Endothelial cell of umbilical vein (primary cell): ENCODE data around the gene TMEM35B. TPM values are rescaled to one million over a fixed set of nuclear protein-coding genes. Genes with fewer than 3 reads are reported as not detected.

ENCODE experiments used
- BruUV-seq: library from RNA; stranded (reverse); fragments of 400-500 nt; replicated peaks from 2 replicates; lab custom pipeline; 2021; lab: Mats Ljungman, UMichigan
- CTCF ChIA-PET: fragments of 300-600, 350-600 bp; sonication (Branson Sonifier 250); formaldehyde crosslinking; loops from one replicate; lab custom pipeline; 2021; ENCODE audit warnings: antibody characterized with exemption, inconsistent platforms; lab: Charles Lee
- POLR2A ChIA-PET: fragments of 300-600, 350-600 bp; sonication (Branson Sonifier 250); formaldehyde crosslinking; loops from one replicate; lab custom pipeline; 2021; ENCODE audit warnings: antibody characterized with exemption, inconsistent platforms; lab: Charles Lee
- DNase-seq: peaks from one replicate; pipeline ENCODE4 v3.0.0-alpha.2; 2011; ENCODE audit warnings: low read depth, low spot score
- FAIRE-seq: peaks from 2 replicates; lab custom pipeline; 2011; peaks lifted over from hg19 to GRCh38; lab: Jason Lieb, UNC
- H2AFZ ChIP-seq: 2 replicates; pipeline ENCODE4 v1.6.0; 2012; ENCODE audit warnings: low read depth, low read length, control low read depth, inconsistent platforms
- H3K27ac ChIP-seq: 2 replicates; pipeline ENCODE4 v1.5.1; 2011; ENCODE audit warnings: low read depth, mild to moderate bottlenecking, control low read depth, low read length, moderate library complexity; ENCODE audit not compliant: insufficient read depth
- H3K27me3 ChIP-seq, 2 experiments: 2 replicates each; pipeline versions ENCODE4 v1.6.0 to v1.6.1; 2011; ENCODE audit warnings: low read length in 2 of 2, mixed read lengths in 1 of 2; ENCODE audit not compliant: control insufficient read depth in 2 of 2, insufficient read depth in 2 of 2
- H3K36me3 ChIP-seq, 2 experiments: 2 replicates in 1 of 2; 3 replicates in 1 of 2; pipeline ENCODE4 v1.5.1; 2011; ENCODE audit warnings: low read length in 2 of 2, mild to moderate bottlenecking in 1 of 2, moderate library complexity in 1 of 2; ENCODE audit not compliant: control insufficient read depth in 2 of 2, insufficient read depth in 2 of 2; ENCODE audit errors: extremely low read depth in 1 of 2
- H3K4me1 ChIP-seq: 3 replicates; pipeline ENCODE4 v1.5.1; 2011; ENCODE audit warnings: mild to moderate bottlenecking, low read length; ENCODE audit not compliant: control insufficient read depth, insufficient read depth; ENCODE audit errors: extremely low read depth
- H3K4me2 ChIP-seq: 2 replicates; pipeline ENCODE4 v1.6.1; 2011; ENCODE audit warnings: low read length, control low read depth, mixed read lengths; ENCODE audit not compliant: insufficient read depth
- H3K4me3 ChIP-seq, 3 experiments: fragments of 200-600 bp in 1 of 3; sonication (generic), shearing (Covaris generic) in 1 of 3; replicated peaks in 1 of 3; 2 replicates each; pipeline ENCODE4 v1.5.1; 2011 to 2016; ENCODE audit warnings: control low read depth in 3 of 3, low read length in 3 of 3, mild to moderate bottlenecking in 2 of 3, inconsistent platforms in 1 of 3, low read depth in 1 of 3, moderate library complexity in 1 of 3; ENCODE audit not compliant: insufficient read depth in 1 of 3
- H3K79me2 ChIP-seq: 2 replicates; pipeline ENCODE4 v1.6.0; 2012; ENCODE audit warnings: low read length, inconsistent platforms; ENCODE audit not compliant: control insufficient read depth, insufficient read depth
- H3K9ac ChIP-seq: replicated peaks from 2 replicates; pipeline ENCODE3; 2011; ENCODE audit warnings: low read length, control low read depth; ENCODE audit not compliant: insufficient read depth; ENCODE audit errors: extremely low read depth
- H3K9me1 ChIP-seq: replicated peaks from 3 replicates; pipeline ENCODE4 v1.6.0; 2011; ENCODE audit warnings: mild to moderate bottlenecking, low read length; ENCODE audit not compliant: control insufficient read depth, insufficient read depth; ENCODE audit errors: extremely low read depth
- H3K9me3 ChIP-seq: replicated peaks from 2 replicates; pipeline ENCODE4 v1.5.1; 2012; ENCODE audit warnings: low read length, inconsistent platforms; ENCODE audit not compliant: control insufficient read depth, insufficient read depth
- H4K20me1 ChIP-seq: replicated peaks from 2 replicates; pipeline ENCODE3; 2011; ENCODE audit warnings: mild to moderate bottlenecking, low read length; ENCODE audit not compliant: control insufficient read depth, insufficient read depth; ENCODE audit errors: extremely low read depth
- CTCF ChIP-seq, 2 donors: IDR thresholded peaks; 1 replicate in 1 of 2; 2 replicates in 1 of 2; pipeline ENCODE4 v1.5.1; 2011; ENCODE audit warnings: low read length in 2 of 2, mild to moderate bottlenecking in 2 of 2, moderate library complexity in 2 of 2, control low read depth in 1 of 2, inconsistent platforms in 1 of 2, low read depth in 1 of 2; ENCODE audit not compliant: insufficient read depth in 1 of 2; ENCODE audit errors: extremely low read depth in 1 of 2
- EZH2 ChIP-seq: IDR thresholded peaks from 2 replicates; pipeline ENCODE4 v1.6.1; 2012; ENCODE audit warnings: borderline replicate concordance, low read depth, mild to moderate bottlenecking, moderate library complexity, low read length, inconsistent platforms; ENCODE audit not compliant: severe bottlenecking
- FOS ChIP-seq: IDR thresholded peaks from 2 replicates; pipeline ENCODE4 v1.6.1; 2011; ENCODE audit warnings: mild to moderate bottlenecking, low read length, moderate library complexity, borderline replicate concordance; ENCODE audit not compliant: insufficient read depth
- GATA2 ChIP-seq: IDR thresholded peaks from 2 replicates; pipeline ENCODE4 v1.7.0; 2011; ENCODE audit warnings: low read depth, mild to moderate bottlenecking, moderate library complexity, mixed read lengths, low read length; ENCODE audit not compliant: insufficient read length, insufficient read depth
- JUN ChIP-seq: IDR thresholded peaks from 2 replicates; pipeline ENCODE4 v1.6.1; 2011; ENCODE audit warnings: borderline replicate concordance, low read depth; ENCODE audit not compliant: insufficient read length, insufficient read depth
- MAX ChIP-seq: IDR thresholded peaks from 2 replicates; pipeline ENCODE4 v1.6.1; 2011; ENCODE audit not compliant: insufficient read depth, insufficient read length
- MYC ChIP-seq: IDR thresholded peaks from one replicate; pipeline ENCODE4 v1.6.1; 2011; ENCODE audit warnings: mild to moderate bottlenecking, low read depth, low read length
- POLR2A ChIP-seq: IDR thresholded peaks from 2 replicates; pipeline ENCODE4 v1.6.1; 2012; ENCODE audit warnings: low read depth, mild to moderate bottlenecking, control low read depth, low read length
- POLR2AphosphoS5 ChIP-seq: IDR thresholded peaks from 2 replicates; pipeline ENCODE4 v1.6.1; 2012; ENCODE audit warnings: low read depth, mild to moderate bottlenecking, control low read depth, low read length, moderate library complexity; ENCODE audit not compliant: insufficient read depth
- dilution Hi-C: fragments of 300-500 bp; cut with MboI; formaldehyde crosslinking; loops from one replicate; pipeline ENCODE4 v1.15.0; 2019; ENCODE audit warnings: low sequenced_read_pairs; ENCODE audit not compliant: extremely low pct_ligation_motif_present
- intact Hi-C: fragments of 100-400 bp; cut with micrococcal nuclease; formaldehyde crosslinking; loops from one replicate; pipeline ENCODE4 v1.10.0; 2022
- polyA plus RNA-seq, 4 experiments: library from polyadenylated mRNA; depleted of rRNA in 3 of 4; stranded (reverse) in 3 of 4; unstranded in 1 of 4; fragments of >200 nt; gene quantifications; 2 replicates each; pipeline versions ENCODE4 v1.2.1 to v1.2.3, GENCODE V29; 2011 to 2012; ENCODE audit warnings: missing spikeins in 1 of 4
- total RNA-seq: library from RNA; stranded (reverse); gene quantifications from 2 replicates; pipeline ENCODE4 v1.2.3, GENCODE V29; 2021

Gene TMEM35B
- total and polyA plus RNA-seq, 2 donors (not counting 3 experiments of a cell fraction or from before 2014, with no cell fraction given), result 18.7 to 46.2 TPM

DNA sequence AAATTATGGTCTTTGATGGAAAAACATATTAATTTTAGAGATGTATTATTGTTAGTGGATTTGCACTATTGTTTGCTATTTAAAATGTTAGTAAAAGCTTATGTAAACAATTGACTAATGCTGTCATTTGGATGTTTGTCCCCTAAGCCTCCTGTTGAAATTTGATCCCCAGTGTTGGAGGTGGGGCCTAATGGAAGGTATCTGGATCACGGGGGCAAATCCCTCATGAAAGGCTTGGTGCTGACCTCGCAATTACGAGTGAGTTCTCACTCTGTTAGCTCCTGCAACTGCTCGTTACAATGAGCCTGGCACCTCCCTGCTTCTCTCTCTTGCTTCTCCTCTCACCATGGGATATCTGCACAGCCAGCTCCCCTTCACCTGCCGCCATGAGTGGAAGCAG lies 14.3 kb downstream of the TMEM35B start:
- DNase-seq (no peak), FAIRE-seq (no peak)
- H3K9ac ChIP-seq, result no peak overlapping the region
- ChIA-PET POLR2A (no interaction called here), CTCF (no interaction called here)
- H3K27ac ChIP-seq, result no peak overlapping the region
- TF ChIP-seq POLR2AphosphoS5, result no peak
- no peak for TF ChIP-seq GATA2
- no peak for TF ChIP-seq JUN
- TF ChIP-seq FOS, result no peak
- TF ChIP-seq MAX, result no peak
- TF ChIP-seq MYC, result no peak
- TF ChIP-seq EZH2, result no peak
- TF ChIP-seq POLR2A, result no peak
- TF ChIP-seq CTCF (IDR thresholded peaks at IDR 0.05; ENCODE audit: extremely low read depth in 1 of 2, insufficient read depth in 1 of 2, low read depth in 1 of 2, low read length in 2 of 2), result no peak
- no peaks in the 10 kb centered on the region for H4K20me1 ChIP-seq
- no peaks in the 10 kb centered on the region for H3K9me3 ChIP-seq
- peaks cover 0 to 3% of the 10 kb centered on the region in 2 experiments for H3K27me3 ChIP-seq
- no peaks in the 10 kb centered on the region for H3K4me1 ChIP-seq
- intact Hi-C loops, result no loop called here
- no peaks in the 10 kb centered on the region for H3K36me3 ChIP-seq
- no peaks in the 10 kb centered on the region for H3K79me2 ChIP-seq
- BruUV-seq, result no TSS peak
- no peak overlapping the region for H2AFZ ChIP-seq
- no peak overlapping the region for H3K4me2 ChIP-seq
- H3K9me1 ChIP-seq, result no peaks in the 10 kb centered on the region
- H3K4me3 ChIP-seq, result no peak overlapping the region
- dilution Hi-C loops, result no loop called here
